GM19025 (cell line): ENCODE data around the gene SBNO1.
"Not testable (repeated sequence)": the region's sequence is repeated elsewhere in the genome, so short reads cannot be mapped to it uniquely, and the experiment has no call there.

Experiments
- ATAC-seq: cut with Tn5 transposase; IDR thresholded peaks from one replicate; pipeline ENCODE4 v1.9.1; 2021; ENCODE audit warnings: mild to moderate bottlenecking, low read depth, moderate library complexity; ENCODE audit not compliant: unreplicated experiment

Gene SBNO1

GRCh38 chr12:123356159-123356670 is 8.4 kb downstream of the SBNO1 start:
- no peak for ATAC-seq

- ATAC-seq: no peak
These were observed 10.0 kb downstream of the SBNO1 start for GRCh38 chr12:123354600-123354999.

GRCh38 chr12:123351349-123351748 is 13.3 kb downstream of the SBNO1 start:
- ATAC-seq: no peak

GRCh38 chr12:123346946-123347345 is 17.7 kb downstream of the SBNO1 start:
- ATAC-seq: no peak

DNA sequence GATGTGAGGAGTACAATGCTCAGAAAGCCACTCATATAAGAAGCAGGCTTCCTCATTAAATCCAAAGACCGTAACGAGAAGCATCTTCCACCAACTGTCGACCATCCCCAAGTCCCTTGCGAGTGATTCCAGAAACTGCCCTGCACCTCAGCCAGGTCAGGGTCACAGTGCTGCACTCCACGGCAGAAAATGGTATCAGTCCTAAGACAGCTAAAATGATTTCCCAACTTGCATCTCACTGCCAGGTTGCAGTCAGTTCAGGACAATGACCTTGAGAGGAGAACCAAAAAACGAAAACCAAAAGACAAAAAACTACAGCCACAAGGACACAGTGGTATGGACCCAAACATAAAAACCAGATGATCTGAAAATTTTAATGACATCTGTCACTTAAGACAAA is 20.6 kb downstream of the SBNO1 start:
- no peak for ATAC-seq

- no peak for ATAC-seq
These were observed 27.6 kb downstream of the SBNO1 start for GRCh38 chr12:123337070-123337469.

GRCh38 chr12:123336530-123336929 is 28.1 kb downstream of the SBNO1 start:
- no peak for ATAC-seq

- no peak for ATAC-seq
These were observed 29.2 kb downstream of the SBNO1 start for GRCh38 chr12:123335490-123335889.

- no peak for ATAC-seq
These were observed 34.8 kb downstream of the SBNO1 start for GRCh38 chr12:123329799-123330198.

GRCh38 chr12:123319826-123320225 is 44.8 kb downstream of the SBNO1 start:
- ATAC-seq: no peak

DNA sequence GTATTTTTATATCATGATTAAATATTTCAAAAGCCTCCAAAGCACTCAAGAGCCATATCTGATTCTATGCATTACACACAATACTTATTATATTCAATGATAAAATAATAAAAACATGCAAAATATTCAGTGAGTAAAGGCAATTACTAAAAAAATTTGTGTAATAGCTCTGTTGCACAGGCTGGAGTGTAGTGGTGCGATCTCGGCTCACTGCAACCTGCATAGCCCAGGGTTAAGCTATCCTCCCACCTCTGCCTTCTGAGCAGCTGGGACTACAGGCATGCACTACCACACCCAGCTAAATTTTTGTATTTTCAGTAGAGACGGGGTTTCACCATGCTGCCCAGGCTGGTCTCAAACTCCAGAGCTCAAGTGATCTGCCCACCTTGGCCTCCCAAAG is 45.4 kb downstream of the SBNO1 start:
- ATAC-seq: no peak

DNA sequence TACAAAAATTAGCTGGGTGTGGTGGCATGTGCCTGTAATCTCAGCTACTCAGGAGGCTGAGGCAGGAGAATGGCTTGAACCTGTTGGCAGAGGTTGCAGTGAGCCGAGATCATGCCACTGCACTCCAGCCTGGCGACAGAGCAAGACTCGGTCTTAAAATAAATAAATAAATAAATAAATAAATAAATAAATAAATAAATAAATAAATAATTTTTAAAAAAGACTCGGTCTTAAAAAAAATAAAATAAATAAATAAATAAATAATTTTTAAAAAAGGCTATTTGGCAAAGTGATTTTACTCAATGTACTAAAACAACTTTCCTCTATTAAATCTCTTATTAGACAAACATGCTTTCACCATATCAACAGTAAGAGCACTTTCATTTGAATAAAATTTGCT is 51.6 kb downstream of the SBNO1 start:
- ATAC-seq: not testable (repeated sequence)

GRCh38 chr12:123306200-123306599 is 58.4 kb downstream of the SBNO1 start:
- no peak for ATAC-seq

DNA sequence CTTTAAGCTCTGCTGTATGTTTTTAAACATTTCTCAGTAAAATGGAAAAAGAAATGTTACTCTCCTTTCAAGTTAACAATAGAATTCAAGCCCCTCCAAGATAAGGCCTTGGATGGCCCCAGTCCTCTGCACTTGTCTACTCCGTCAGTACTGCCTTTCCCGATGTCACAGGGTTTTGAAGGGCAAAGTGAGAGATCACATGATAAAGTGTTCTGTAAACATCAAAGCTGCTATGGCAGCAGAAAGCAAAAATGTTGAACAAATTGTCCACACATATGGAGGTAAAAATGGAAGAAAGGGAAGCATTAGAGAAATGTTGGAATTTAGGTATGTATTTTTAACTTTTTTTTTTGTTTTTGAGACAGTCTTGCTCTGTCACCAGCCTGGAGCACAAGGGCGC is 59.5 kb downstream of the SBNO1 start:
- ATAC-seq: no peak

DNA sequence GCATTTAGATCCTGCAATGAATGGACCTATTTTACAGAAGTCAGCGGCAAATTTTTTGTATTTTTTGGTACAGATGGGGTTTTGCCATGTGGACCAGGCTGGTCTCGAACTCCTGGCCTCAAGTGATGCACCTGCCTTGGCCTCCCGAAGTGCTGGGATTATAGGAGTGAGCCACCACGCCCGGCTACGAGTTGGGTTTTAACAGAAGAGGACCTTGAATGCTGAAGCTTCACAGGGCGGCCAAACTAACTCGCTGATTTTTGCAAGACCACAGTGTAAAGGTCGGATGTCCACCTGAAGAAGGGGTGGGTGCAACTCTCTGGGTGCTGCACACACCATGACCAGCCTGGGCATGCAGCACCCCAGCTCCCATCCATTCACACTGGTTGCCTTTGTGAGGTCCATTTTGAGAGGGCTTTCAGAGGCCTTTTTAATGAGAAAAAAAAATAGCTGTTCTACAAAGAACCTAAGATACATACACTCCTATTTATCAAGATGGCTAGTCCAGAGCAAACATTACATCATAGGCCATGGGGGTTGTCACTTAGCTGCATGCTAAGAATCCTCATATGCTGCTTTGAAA is 71.4 kb downstream of the SBNO1 start:
- no peak for ATAC-seq

GRCh38 chr12:123289911-123290310 is 74.7 kb downstream of the SBNO1 start:
- ATAC-seq: no peak

- ATAC-seq: no peak
These were observed 75.8 kb downstream of the SBNO1 start for GRCh38 chr12:123288751-123289346.

DNA sequence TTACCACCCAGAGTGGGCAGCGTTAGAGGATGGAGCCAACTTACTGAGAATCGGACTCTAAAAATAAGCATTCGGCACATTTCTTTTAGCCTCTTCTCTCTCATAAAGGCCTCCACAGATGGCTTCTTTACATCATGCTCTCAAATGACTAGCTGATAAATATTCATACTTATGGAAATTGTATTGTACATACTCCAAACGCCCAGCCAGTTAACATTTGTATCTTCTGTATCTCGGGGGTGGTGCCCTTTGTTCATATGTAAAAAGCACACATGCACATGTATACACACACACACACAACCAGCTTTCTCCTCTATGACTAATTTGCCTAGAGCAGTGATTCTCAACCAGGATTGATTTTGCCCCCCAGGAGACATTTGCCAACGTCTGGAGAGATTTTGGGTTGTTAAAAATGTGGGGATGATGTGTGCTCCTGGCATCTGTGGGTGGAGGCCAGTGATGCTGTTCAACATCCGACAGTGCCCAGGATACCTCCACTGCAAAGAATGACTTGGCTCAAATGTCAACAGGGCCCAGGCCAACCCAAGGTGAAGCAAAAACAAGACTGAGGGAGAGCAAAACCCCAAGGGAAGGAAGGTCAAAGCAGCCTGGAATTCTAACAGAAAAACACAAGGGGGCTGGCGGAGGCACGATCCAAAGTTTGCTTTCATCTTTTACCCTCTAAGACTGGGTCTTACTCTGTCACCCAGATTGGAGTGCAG is 77.8 kb downstream of the SBNO1 start:
- no peak for ATAC-seq

- no peak for ATAC-seq
These were observed 80.0 kb downstream of the SBNO1 start for GRCh38 chr12:123284669-123285068.

GRCh38 chr12:123283461-123283860 is 81.2 kb downstream of the SBNO1 start:
- ATAC-seq: no peak

DNA sequence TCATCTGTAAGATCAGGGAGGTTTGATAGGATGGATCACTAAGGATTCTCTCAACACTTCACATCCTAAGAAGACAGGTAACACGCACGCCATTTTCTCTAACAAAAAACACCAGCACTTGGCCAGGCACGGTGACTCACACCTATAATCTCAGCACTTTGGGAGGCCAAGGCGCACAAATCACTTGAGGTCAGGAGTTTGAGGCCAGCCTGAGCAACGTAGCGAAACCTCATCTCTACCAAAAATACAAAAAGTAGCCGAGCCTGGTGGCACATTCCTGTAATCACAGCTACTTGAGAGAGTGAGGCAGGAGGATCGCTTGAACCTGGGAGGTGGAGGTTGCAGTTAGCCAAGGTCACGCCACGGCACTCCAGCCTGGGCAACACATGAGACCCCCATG is 82.5 kb downstream of the SBNO1 start:
- ATAC-seq: no peak

- no peak for ATAC-seq
These were observed 83.7 kb downstream of the SBNO1 start for GRCh38 chr12:123280971-123281370.
